GM12873 (cell line): ENCODE results near the gene ANK3.

Experiments
- TF ChIP-seq, protein P1 (sequence below): IDR thresholded peaks from 2 replicates; pipeline ENCODE4 v1.5.1; 2012; ENCODE audit warnings: low read depth, mild to moderate bottlenecking, moderate library complexity, low read length, control low read depth; ENCODE audit not compliant: insufficient read depth; ENCODE audit errors: missing control alignments

ANK3 gene

DNA sequence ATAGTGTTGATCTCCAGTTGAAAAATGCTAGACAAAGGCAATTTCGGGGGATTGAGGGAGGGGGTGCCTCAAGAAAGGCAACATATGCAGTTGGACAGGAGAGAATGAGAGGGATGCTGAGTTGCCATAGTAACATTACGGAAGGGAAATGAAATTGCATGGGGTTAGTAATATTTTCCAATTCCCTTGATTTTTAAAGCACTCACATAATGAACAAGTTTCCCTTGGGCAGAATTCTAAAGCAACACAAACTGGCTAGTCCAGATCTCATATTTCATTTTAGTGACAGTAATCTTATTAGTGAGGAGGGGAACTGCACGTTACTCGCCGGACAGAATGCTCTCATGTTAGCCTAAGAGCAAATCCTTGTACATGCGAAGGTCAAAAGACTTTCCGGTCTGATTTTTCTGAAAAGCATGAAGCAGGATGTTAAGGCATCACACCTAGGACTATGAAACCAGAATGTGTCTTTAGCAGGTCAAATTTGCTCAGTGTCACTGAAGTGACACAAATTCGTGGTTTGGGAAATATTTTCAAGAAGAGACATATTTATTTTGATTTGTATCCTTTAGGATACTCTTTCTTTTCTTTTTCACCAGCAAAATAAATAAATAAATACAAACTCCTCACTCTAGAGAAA, 165.5 kb downstream of the ANK3 start:
- TF ChIP-seq, protein P1, sequence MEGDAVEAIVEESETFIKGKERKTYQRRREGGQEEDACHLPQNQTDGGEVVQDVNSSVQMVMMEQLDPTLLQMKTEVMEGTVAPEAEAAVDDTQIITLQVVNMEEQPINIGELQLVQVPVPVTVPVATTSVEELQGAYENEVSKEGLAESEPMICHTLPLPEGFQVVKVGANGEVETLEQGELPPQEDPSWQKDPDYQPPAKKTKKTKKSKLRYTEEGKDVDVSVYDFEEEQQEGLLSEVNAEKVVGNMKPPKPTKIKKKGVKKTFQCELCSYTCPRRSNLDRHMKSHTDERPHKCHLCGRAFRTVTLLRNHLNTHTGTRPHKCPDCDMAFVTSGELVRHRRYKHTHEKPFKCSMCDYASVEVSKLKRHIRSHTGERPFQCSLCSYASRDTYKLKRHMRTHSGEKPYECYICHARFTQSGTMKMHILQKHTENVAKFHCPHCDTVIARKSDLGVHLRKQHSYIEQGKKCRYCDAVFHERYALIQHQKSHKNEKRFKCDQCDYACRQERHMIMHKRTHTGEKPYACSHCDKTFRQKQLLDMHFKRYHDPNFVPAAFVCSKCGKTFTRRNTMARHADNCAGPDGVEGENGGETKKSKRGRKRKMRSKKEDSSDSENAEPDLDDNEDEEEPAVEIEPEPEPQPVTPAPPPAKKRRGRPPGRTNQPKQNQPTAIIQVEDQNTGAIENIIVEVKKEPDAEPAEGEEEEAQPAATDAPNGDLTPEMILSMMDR, result no peak

DNA sequence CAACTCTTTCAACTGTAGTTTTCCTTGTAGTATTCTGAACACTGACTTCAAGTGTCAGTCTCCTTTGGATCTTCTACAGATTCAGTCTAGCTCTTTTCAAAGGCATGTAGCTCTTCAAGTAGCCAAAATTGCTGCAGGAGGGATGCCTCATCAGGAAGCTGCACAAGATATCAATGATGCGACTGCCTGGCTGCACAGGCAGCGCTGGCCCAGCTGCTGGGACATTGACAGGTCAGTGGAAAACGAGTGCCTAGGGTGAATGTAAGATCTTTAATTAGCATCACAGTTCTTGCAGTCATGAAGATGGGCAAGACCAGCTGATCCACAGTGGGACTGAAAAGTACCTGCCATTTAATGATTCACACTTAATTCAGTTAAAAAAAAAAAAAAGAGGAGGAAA, 167.6 kb downstream of the ANK3 start:
- TF ChIP-seq, protein P1, result no peak

DNA sequence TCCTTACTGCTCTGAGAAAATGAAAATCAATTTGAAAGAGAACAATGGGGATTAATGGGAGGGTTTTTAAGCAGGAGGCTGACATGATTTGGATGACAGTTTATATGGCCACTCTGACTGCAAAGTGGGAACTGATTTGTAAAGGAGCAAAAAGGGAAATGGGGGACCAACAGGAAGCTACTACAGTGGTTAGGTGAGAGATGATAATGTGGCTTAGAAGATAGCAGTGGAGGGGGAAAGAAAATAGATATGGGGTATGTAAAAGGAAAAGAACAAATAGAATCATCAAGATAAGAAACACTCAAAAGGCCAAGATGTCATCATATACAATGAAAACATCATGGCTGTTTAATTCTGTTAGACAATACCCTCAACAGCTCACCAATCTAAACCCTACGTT, 177.5 kb downstream of the ANK3 start:
- TF ChIP-seq, protein P1, result no peak

DNA sequence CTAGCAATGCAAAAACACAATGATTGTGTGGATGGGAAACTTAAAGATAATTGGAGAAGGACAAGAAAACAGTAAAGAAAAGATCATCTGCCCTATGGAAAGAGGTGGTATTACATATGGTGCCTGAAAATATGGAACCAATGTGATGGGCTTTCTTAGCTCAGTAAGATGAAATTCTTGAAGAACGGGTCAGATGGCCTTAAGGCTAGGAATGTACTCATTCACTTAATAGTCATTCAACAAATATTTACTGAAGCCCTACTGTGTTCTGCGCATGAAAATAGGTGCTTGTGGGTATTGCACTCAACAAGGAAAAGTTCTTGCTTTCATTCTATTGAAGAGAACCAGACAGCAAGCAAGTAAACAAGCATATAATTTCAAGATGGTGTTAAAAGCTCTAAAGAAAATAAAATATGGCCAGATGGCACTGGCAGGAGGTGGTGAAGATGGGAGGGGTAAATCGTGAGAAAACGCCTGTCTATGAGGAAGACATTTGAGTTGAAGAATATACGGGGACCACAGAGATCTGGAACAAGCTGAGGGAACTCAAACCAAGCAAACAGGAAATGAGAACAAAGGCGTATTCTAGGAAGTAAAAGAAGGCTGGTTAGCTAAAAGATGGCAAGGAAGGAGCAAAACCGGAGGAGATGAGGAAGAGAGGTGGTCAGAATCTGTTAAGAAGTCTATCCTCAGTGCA, 179.7 kb downstream of the ANK3 start:
- TF ChIP-seq, protein P1, result no peak

DNA sequence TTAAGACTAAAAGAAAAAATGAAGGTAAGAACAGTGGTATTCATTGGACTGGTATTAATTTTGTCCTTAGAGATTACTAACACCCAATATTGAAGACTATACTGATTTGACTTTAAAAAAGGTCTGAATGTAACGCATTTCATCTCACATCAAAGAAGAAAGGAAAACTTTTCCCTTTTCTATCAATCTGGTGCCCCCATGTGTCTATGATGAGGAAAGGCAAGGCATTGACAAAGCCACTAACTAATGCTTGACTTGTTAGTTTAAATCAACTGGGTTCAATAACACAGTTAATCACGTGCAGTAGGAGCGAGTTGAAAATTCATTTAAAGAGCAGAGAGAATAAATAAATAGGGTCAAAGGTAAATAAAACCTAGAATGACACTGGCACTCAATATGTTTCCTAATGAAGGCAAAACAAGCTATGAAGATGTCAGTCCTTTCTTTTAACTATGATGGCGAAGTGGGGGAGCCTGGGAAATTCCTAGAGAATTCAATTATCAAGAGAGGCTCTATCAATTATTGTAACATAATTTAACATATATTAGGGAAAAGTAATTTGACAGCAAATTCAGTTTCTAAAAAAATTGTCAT, 180.9 kb downstream of the ANK3 start:
- TF ChIP-seq, protein P1, result peak; percentile 67

DNA sequence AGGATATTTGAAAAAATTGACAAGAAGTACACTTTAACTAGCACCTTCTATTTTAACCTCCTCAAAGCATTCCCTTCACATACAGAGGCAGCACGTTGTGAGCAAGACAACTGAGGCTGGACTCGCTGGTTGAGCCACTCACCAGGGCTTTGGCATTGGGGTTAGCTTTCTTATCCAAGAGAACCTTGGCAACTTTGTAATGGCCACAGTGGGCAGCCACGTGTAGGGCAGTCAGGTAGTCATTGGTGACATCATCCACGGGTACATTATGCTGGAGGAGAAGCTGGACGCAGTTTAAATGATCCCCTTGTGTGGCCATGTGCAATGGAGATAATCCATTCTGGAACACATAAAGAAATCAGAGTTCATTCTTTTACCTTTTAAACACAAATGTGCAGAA, 181.8 kb downstream of the ANK3 start:
- TF ChIP-seq, protein P1, result no peak

DNA sequence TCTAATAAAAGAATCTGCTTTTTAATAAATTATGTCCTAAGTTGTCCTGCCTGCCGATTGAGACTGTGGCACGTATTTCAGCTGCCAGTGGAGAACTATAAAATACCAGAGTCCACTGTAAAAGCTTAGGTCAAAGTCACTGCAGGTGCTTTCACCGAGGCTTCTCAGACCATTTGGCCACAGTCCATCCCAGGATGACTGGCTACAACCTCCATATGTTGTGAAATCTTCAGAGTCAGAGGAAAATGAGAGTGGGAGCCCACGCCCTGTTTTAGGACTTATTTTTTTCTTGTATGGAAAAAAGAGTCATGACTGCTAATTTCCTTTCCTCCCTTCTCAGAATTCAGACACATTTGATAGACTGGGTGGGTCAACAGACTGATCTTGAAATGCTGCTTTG, 182.9 kb downstream of the ANK3 start:
- TF ChIP-seq, protein P1, result no peak
